Lower lobe of right lung (tissue), 2 donors: Measurements from ENCODE around the gene MEG3. TPM values are rescaled to one million over a fixed set of nuclear protein-coding genes. Genes with fewer than 3 reads are reported as not detected.
A peak's percentile ranks its signal among the peaks of the same experiment; 100 is the strongest.

Experiments used
- ATAC-seq, 2 donors: fragments of 200-7000 bp; cut with Tn5 transposase; one replicate each; pipeline ENCODE4 v1.9.1; 2020 to 2022; ENCODE audit warnings: mild to moderate bottlenecking in 2 of 2, moderate library complexity in 2 of 2
- DNase-seq: peaks from one replicate; pipeline ENCODE4 v3.0.0-alpha.2; 2020
- H3K27ac ChIP-seq: fragments of 200-600 bp; one replicate; pipeline ENCODE4 v1.8.0; 2022
- H3K27me3 ChIP-seq: fragments of 200-600 bp; one replicate; pipeline ENCODE4 v1.8.0; 2022; ENCODE audit warnings: low read depth
- H3K36me3 ChIP-seq: fragments of 200-600 bp; one replicate; pipeline ENCODE4 v1.8.0; 2022; ENCODE audit warnings: mild to moderate bottlenecking
- H3K4me1 ChIP-seq: fragments of 200-600 bp; one replicate; pipeline ENCODE4 v1.8.0; 2022
- H3K4me3 ChIP-seq: fragments of 200-600 bp; one replicate; pipeline ENCODE4 v1.8.0; 2022; ENCODE audit warnings: mild to moderate bottlenecking
- H3K9me3 ChIP-seq: fragments of 200-600 bp; one replicate; pipeline ENCODE4 v1.8.0; 2022
- CTCF ChIP-seq: fragments of 200-600 bp; IDR thresholded peaks from one replicate; pipeline ENCODE4 v1.8.0; 2022; ENCODE audit warnings: antibody characterized with exemption, mild to moderate bottlenecking
- intact Hi-C: fragments of 100-400 bp; cut with DNase I; formaldehyde crosslinking; loops from one replicate; pipeline ENCODE4 v1.11.0; 2022
- long read RNA-seq: library from polyadenylated mRNA; unstranded; transcript quantifications from one replicate; pipeline ENCODE4 v2.0.0, GENCODE V29; 2021
- total RNA-seq: library from RNA; stranded (reverse); fragmentation: NEBNext Ultra II Directional; extraction: Animal tissue kit (Norgen Biotek cat#: 25700); gene quantifications from one replicate; pipeline ENCODE4 v1.2.1, GENCODE V29; 2021
- donor health status: DM: no; HTN: yes; CAD: no; lungs with severe emphysema.

The MEG3 gene
- total RNA-seq = 16.6 TPM
- long read RNA-seq, full-length matches to known transcripts = 8 of 15 reads
- long read RNA-seq, partial matches to known transcripts = 2 of 15 reads
- long read RNA-seq, other reads (novel, unspliced or antisense) = 5 of 15 reads

- H3K36me3 ChIP-seq = no peaks in the 10 kb centered on the region
- no peaks in the 10 kb centered on the region for H3K4me1 ChIP-seq
- no peak for DNase-seq
- ATAC-seq = peak in 1 of 2 donors; percentile 41
- peak within 1 kb of the TSS; percentile 33 for H3K4me3 ChIP-seq
- peaks cover 54% of the 10 kb centered on the region for H3K27me3 ChIP-seq
- no peak for TF ChIP-seq CTCF
- intact Hi-C loops = no loop called here
- H3K9me3 ChIP-seq = no peaks in the 10 kb centered on the region
- H3K27ac ChIP-seq = no peak within 1 kb of the TSS
Measured at GRCh38 chr14:100825713-100826331, at the start of gene MEG3. Gene MEG3 (plus strand): TSS chr14:100826118.

GRCh38 chr14:100776681-100777365 lies 49.1 kb upstream of the MEG3 start:
- no peak for DNase-seq
- ATAC-seq = no peak
- no peaks in the 10 kb centered on the region for H3K27me3 ChIP-seq
- no peaks in the 10 kb centered on the region for H3K9me3 ChIP-seq
- H3K4me1 ChIP-seq = no peaks in the 10 kb centered on the region
- intact Hi-C loops = no loop called here
- no peak overlapping the region for H3K4me3 ChIP-seq
- TF ChIP-seq CTCF = no peak
- no peaks in the 10 kb centered on the region for H3K36me3 ChIP-seq
- no peak overlapping the region for H3K27ac ChIP-seq

GRCh38 chr14:100777366-100777817 lies 48.5 kb upstream of the MEG3 start:
- Histone ChIP-seq H3K27ac (no peak overlapping the region), H3K9me3 (no peaks in the 10 kb centered on the region), H3K4me1 (no peaks in the 10 kb centered on the region), H3K4me3 (no peak overlapping the region), H3K36me3 (no peaks in the 10 kb centered on the region), H3K27me3 (no peaks in the 10 kb centered on the region)
- TF ChIP-seq CTCF = no peak
- ATAC-seq (no peak), DNase-seq (no peak)
- intact Hi-C loops = no loop called here

- no peaks in the 10 kb centered on the region for H3K9me3 ChIP-seq
- DNase-seq = no peak
Measured at GRCh38 chr14:100777818-100778525, 47.9 kb upstream of the MEG3 start.

More at GRCh38 chr14:100777818-100778525, 47.9 kb upstream of the MEG3 start:
- H3K4me1 ChIP-seq = no peaks in the 10 kb centered on the region
- H3K27ac ChIP-seq = no peak overlapping the region
- no peaks in the 10 kb centered on the region for H3K27me3 ChIP-seq
- intact Hi-C loops = no loop called here
- no peak overlapping the region for H3K4me3 ChIP-seq
- no peak for ATAC-seq
- TF ChIP-seq CTCF = no peak
- H3K36me3 ChIP-seq = no peaks in the 10 kb centered on the region
